Loucy (cell line): ENCODE measurements around the gene CDC40.

ENCODE experiments used
- H2AFZ ChIP-seq: fragments of 200-600 bp; sonication (generic); 2 replicates; pipeline ENCODE4 v1.6.0; 2016; ENCODE audit warnings: antibody characterized with exemption, mild to moderate bottlenecking, low read length, moderate library complexity
- H3F3A ChIP-seq: fragments of 200-600 bp; 2 replicates; pipeline ENCODE4 v1.6.0; 2016; ENCODE audit warnings: antibody characterized with exemption, low read depth, mild to moderate bottlenecking
- H3K27me3 ChIP-seq: fragments of 200-600 bp; sonication (generic); 2 replicates; pipeline ENCODE4 v1.6.1; 2014; ENCODE audit warnings: low read length, mild to moderate bottlenecking; ENCODE audit not compliant: insufficient read depth, poor library complexity, severe bottlenecking
- H3K36me3 ChIP-seq: fragments of 200-600 bp; sonication (generic); 2 replicates; pipeline ENCODE4 v1.6.1; 2016; ENCODE audit warnings: low read length; ENCODE audit not compliant: insufficient read depth
- H3K4me1 ChIP-seq: fragments of 200-600 bp; sonication (generic); 2 replicates; pipeline ENCODE4 v1.5.1; 2014; ENCODE audit warnings: low read length, mild to moderate bottlenecking; ENCODE audit not compliant: insufficient read depth, poor library complexity, severe bottlenecking
- H3K4me2 ChIP-seq: fragments of 200-600 bp; sonication (generic); 2 replicates; pipeline ENCODE4 v1.6.0; 2014; ENCODE audit warnings: antibody characterized with exemption, low read length, low read depth, mild to moderate bottlenecking; ENCODE audit not compliant: poor library complexity, severe bottlenecking
- H3K4me3 ChIP-seq: fragments of 200-600 bp; sonication (generic); 2 replicates; pipeline ENCODE4 v1.5.1; 2014; ENCODE audit warnings: low read length, mild to moderate bottlenecking, mixed read lengths; ENCODE audit not compliant: poor library complexity, severe bottlenecking
- H3K79me2 ChIP-seq: fragments of 200-600 bp; sonication (generic); 2 replicates; pipeline ENCODE4 v1.6.1; 2014; ENCODE audit warnings: low read length; ENCODE audit not compliant: insufficient read depth
- H3K9ac ChIP-seq: fragments of 200-600 bp; sonication (generic); 2 replicates; pipeline ENCODE4 v1.6.0; 2014; ENCODE audit warnings: mild to moderate bottlenecking, low read depth, low read length, moderate library complexity; ENCODE audit not compliant: poor library complexity, severe bottlenecking
- H3K9me2 ChIP-seq: fragments of 200-600 bp; sonication (generic); replicated peaks from 2 replicates; pipeline ENCODE4 v1.6.1; 2016; ENCODE audit warnings: low read depth, low read length, mixed read lengths
- H3K9me3 ChIP-seq: fragments of 200-600 bp; sonication (generic); 2 replicates; pipeline ENCODE4 v1.6.1; 2014; ENCODE audit warnings: mild to moderate bottlenecking, antibody characterized with exemption, low read length, low read depth; ENCODE audit not compliant: insufficient read depth
- H4K20me1 ChIP-seq: fragments of 200-600 bp; sonication (generic); 2 replicates; pipeline ENCODE4 v1.6.0; 2014; ENCODE audit warnings: antibody characterized with exemption, low read length, mild to moderate bottlenecking; ENCODE audit not compliant: insufficient read depth, poor library complexity, severe bottlenecking
- EZH2phosphoT487 ChIP-seq: fragments of 200-600 bp; IDR thresholded peaks from 2 replicates; pipeline ENCODE4 v1.6.1; 2018; ENCODE audit warnings: antibody characterized with exemption, mild to moderate bottlenecking, moderate library complexity, borderline replicate concordance
- TF ChIP-seq, protein P1 (sequence below): fragments of 200-600 bp; sonication (generic); conservative IDR thresholded peaks from 2 replicates; pipeline ENCODE4 v1.5.1; 2014; ENCODE audit warnings: mild to moderate bottlenecking, antibody characterized with exemption, low read length

The CDC40 gene

DNA sequence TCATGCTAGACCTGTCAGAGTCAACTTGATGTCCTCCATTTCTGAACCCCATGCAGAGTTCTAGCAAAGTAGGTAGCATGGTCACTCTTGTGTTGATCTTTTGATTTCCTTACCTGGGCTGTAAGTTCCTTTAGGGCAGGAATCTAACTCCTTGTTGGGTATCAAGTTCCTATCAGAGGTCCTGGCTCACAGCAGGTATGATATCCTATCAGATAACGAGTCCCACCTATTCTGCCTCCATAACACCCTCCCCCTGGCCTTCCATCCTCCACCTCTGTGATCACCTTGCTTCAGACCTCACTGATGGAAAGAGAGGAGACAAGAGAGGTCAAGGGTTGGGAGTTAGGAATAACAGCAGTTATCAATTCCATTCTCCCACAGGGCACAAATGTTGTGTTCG lies 76.1 kb downstream of the CDC40 start:
- Histone ChIP-seq H3K36me3 (no peaks in the 10 kb centered on the region), H3K27me3 (no peaks in the 10 kb centered on the region), H3K79me2 (no peaks in the 10 kb centered on the region), H3K9ac (no peak overlapping the region), H3K9me2 (no peaks in the 10 kb centered on the region), H4K20me1 (no peaks in the 10 kb centered on the region), H3K4me1 (no peaks in the 10 kb centered on the region), H3F3A (no peaks in the 10 kb centered on the region), H3K4me2 (no peak overlapping the region), H3K4me3 (no peak overlapping the region), H3K9me3 (no peaks in the 10 kb centered on the region), H2AFZ (no peak overlapping the region)
- TF ChIP-seq, protein P1, sequence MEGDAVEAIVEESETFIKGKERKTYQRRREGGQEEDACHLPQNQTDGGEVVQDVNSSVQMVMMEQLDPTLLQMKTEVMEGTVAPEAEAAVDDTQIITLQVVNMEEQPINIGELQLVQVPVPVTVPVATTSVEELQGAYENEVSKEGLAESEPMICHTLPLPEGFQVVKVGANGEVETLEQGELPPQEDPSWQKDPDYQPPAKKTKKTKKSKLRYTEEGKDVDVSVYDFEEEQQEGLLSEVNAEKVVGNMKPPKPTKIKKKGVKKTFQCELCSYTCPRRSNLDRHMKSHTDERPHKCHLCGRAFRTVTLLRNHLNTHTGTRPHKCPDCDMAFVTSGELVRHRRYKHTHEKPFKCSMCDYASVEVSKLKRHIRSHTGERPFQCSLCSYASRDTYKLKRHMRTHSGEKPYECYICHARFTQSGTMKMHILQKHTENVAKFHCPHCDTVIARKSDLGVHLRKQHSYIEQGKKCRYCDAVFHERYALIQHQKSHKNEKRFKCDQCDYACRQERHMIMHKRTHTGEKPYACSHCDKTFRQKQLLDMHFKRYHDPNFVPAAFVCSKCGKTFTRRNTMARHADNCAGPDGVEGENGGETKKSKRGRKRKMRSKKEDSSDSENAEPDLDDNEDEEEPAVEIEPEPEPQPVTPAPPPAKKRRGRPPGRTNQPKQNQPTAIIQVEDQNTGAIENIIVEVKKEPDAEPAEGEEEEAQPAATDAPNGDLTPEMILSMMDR = no peak
- TF ChIP-seq EZH2phosphoT487 = no peak

DNA sequence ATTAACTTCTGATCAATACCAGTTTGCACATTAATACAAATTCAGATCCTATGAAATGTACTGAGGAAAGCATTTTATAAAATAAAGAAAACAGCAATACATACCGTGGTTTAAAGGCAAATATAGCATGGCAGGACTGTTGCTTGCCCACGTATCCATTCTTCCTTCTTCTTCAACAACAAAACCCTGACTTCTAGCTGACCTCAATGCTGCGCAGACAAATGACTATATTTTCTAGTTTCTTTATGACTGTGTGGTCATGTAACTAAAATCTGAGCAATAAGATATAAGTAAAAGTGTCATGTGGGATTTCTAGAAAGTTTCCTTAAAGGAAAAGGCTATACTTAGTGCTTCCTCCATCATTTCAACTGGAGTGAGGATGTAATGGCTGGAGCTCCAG lies 85.0 kb downstream of the CDC40 start:
- Histone ChIP-seq H3K9me2 (no peaks in the 10 kb centered on the region), H4K20me1 (no peaks in the 10 kb centered on the region), H3K9ac (no peak overlapping the region), H3K27me3 (no peaks in the 10 kb centered on the region), H3K4me1 (no peaks in the 10 kb centered on the region), H2AFZ (no peak overlapping the region), H3K4me2 (no peak overlapping the region), H3K36me3 (no peaks in the 10 kb centered on the region), H3K4me3 (no peak overlapping the region), H3K79me2 (no peaks in the 10 kb centered on the region), H3K9me3 (no peaks in the 10 kb centered on the region), H3F3A (no peaks in the 10 kb centered on the region)
- TF ChIP-seq, protein P1 = no peak
- no peak for TF ChIP-seq EZH2phosphoT487

DNA sequence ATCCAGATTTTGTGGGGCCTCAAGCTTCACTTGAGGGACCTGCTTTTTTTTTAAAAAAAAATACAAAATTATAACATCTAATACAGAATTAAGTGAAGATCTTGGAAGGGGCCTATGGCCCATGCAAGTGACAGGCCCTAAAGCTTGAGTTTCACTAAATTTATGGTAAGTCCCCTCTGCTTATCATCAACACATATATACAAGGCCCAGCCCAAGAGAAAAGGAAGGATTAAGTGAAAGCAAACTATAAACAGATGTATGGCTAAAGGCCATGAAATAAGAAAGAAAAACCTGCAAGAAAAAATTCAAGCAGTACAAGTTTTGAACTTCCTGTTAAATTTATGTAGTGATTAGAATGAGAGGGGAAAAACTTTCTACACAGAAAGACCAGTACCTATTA lies 86.8 kb downstream of the CDC40 start:
- no peaks in the 10 kb centered on the region for H3K4me1 ChIP-seq
- H2AFZ ChIP-seq = no peak overlapping the region
- H3K9ac ChIP-seq = no peak overlapping the region
- no peaks in the 10 kb centered on the region for H3K36me3 ChIP-seq
- no peaks in the 10 kb centered on the region for H3K79me2 ChIP-seq
- H3K4me3 ChIP-seq = no peak overlapping the region
- no peaks in the 10 kb centered on the region for H3F3A ChIP-seq
- no peaks in the 10 kb centered on the region for H3K27me3 ChIP-seq
- no peak overlapping the region for H3K4me2 ChIP-seq
- no peak for TF ChIP-seq EZH2phosphoT487
- TF ChIP-seq, protein P1 = no peak
- H3K9me3 ChIP-seq = no peaks in the 10 kb centered on the region
- H4K20me1 ChIP-seq = no peaks in the 10 kb centered on the region
- no peaks in the 10 kb centered on the region for H3K9me2 ChIP-seq
